Activated T-helper 9 cell treated with anti-CD3 and anti-CD28 coated beads, Interleukin-2, amount 50 U/mL, for 16 hours (primary cell): ENCODE data around the gene BCL11B.
"Not testable (repeated sequence)": the region's sequence is repeated elsewhere in the genome, so short reads cannot be mapped to it uniquely, and the experiment has no call there.

Experiments used
- DNase-seq: peaks from one replicate; pipeline ENCODE4 v3.0.0-alpha.2; 2020; ENCODE audit warnings: low read depth

The BCL11B gene

DNA sequence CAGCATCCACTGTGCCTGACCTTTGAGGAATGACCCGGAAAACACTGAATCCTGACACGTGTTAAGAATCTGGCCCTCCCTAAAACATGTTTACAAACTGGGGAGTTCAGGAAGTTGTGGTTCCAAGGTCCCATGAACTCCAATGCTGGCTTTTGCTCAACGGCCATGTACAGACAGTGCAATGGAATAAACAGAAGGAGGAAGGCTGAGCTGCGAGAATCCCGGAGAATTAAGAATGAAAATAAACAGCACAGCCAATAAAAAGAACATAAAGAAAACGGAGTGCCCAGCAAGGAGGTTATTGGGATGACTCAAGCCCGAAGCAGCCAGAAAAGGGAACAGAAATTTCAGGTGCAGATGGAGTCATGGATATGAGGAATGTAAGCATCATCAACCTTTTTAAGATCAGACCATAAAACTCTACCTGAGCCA, 32.3 kb downstream of the BCL11B start:
- no peak for DNase-seq

- no peak for DNase-seq
Measured at GRCh38 chr14:99238216-99238615, 33.8 kb downstream of the BCL11B start.

DNA sequence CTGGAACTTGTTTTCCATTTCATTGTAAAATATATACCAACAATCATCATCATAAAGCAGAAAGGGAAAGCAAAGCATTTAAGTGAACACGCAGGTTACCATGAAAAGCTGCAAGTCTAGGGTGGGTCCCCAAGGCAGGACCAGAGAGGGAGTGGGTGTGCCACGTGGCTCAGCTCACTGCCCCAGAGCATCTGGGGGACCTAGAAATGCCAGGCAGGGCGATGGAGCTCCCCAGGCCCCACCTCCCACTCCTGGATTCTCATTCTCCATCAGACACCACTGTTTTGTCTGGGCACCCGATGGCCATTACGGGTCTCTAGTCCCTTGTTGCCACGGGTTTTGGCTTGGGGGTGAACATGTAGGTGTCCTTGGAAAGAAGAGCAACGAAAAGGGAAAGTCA, 34.7 kb downstream of the BCL11B start:
- DNase-seq = no peak

DNA sequence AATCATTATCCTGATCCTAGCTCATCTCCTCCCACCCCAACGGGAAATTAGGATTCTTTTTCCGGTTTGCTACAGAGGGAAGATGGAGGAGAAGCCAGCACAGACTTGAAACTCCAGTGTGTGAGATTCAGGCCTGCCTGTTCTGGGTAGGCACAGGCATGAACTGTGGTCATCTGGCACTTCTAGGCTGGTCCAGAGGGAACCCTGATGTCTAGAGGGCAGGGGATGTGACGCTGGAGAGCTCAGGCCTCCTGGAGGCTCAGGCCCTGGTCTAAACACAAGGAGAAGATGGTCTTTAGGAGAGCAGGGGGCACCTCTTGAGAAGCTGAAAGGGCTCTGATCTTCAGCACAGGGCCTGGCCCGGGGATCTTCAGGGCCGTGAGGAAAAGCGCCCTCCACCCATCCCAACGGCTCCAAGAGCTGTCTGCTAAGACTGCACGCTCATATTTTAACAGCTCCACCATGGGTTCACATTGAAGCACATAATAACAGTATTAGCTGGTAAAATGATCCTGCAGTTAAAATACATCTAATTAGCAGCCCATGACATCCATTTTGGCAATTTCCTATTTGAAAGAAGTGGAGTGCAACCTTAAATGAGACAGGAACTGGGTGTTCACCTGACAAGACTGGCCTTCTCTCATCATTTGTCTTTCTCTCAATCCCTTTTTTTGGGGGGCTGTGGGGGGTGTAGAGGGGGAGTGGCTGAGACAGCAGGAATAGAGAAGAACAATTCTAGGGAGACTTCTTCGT, 35.4 kb downstream of the BCL11B start:
- DNase-seq = no peak

DNA sequence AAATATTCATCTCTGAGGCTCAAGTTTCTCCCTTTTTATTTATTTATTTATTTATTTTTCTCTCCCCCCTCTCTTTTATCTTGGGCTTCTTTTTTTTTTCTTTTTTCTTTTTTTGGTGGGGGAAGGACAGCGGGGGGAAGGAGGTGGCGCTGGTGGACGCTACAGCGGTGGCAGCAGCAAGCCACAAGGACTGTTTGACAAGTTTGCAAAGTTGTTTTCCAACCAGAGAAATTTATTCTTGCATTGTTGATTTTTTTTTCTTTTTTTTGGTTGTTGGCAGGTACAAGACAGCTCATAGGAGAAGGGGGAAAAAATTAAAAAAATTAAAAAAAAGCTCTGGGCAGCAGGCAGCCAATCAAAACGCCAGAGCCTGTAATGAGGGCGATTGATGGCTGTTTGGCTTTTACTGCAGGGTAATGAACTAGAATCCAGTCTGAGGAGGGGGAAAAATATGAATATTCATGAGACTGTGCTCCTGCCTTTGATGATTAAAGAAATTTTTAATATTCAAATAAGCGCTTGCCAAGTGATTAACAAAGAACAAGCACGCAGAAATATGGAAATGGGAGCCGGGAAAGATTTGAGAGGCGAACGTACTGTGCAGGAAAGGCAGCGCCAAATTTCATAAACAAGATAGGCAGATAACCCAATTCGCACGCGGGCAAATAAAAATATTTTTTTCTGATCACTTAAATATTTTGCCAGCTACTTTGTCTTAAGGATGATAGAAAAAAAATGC, 36.2 kb downstream of the BCL11B start:
- DNase-seq = no peak

GRCh38 chr14:99234961-99235571, 36.9 kb downstream of the BCL11B start:
- DNase-seq = peak; percentile 73

GRCh38 chr14:99234355-99234754, 37.6 kb downstream of the BCL11B start:
- DNase-seq = no peak

GRCh38 chr14:99233222-99234035, 38.6 kb downstream of the BCL11B start:
- DNase-seq = no peak

GRCh38 chr14:99232714-99233214, 39.2 kb downstream of the BCL11B start:
- no peak for DNase-seq

DNA sequence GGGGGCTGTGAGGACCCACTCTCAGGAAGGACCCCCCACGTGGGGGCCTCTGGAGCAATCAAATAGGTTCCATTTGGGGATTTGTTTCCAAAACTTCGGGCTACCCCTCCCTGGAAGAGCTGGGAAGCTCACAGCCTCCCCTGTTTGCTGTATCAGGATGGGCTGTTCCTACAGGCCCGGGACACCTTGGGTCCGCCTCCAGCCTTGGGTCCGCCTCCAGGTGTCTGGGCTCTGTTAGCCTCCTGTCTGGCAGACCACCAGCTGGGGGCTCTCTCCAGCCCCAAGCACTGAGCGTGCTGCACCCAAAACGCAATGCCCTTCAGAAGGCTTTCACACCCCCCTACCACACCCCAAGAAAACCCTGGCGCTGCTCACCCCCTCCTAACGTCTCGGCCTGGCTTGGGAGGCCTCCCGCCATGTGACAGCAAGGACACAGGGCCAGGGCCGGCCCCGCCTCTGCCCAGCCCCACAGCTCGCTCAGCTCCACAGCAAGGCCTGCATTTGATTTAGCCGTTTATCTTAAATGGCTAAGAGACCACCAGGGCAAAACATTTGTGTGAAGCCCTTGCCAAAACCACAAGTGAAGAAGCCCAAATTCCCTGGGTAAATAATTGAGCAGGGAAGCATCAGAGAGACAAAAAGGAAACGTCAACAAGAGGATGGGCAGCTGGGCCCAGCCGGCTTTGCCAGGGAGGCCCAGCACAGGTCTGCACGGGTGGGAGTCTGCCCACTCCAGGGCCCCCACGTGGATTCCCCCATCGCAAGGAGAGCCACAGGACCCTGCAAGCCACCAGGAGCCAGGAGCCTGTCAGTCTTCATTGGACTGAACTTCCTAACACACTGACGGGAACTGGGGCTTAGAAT, 39.9 kb downstream of the BCL11B start:
- DNase-seq = no peak

- DNase-seq = no peak
Measured at GRCh38 chr14:99231161-99231849, 40.7 kb downstream of the BCL11B start.

GRCh38 chr14:99230208-99231151, 41.5 kb downstream of the BCL11B start:
- peak; percentile 75 for DNase-seq

GRCh38 chr14:99229654-99230207, 42.3 kb downstream of the BCL11B start:
- DNase-seq = no peak

DNA sequence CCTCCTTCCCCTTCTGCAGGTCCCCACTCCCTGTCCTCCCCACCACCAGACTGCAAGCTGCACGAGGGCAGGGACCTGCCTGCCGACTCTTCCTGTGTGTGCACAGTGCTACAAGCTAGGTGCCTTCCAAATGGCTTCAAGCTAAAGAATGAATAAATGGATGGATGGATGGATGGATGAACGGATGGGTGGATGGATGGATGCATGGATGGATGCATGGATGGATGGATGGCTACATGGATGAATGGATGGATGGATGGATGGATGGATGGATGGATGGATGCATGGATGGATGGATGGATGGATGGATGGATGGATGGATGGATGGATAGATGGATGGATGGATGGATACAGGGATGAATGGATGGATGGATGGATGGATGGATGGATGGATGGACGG, 43.2 kb downstream of the BCL11B start:
- not testable (repeated sequence) for DNase-seq

DNA sequence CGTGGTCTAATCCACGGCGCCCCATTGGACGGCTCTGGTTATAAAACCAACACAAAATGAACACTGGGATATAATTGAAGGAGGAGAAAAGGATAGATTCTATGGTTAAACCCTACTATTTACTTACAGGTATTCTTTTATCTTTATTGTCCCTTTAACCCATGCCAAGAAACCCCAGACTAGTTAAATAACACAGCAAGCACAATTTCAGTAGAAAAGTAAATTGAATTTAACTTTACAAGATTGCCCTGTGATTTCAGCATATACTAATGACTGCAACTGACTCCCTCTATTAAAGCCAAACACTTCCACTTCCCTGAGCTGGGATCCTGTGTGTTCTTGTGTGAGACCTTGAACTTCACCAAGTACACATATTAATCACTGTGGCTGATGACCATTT, 45.3 kb downstream of the BCL11B start:
- no peak for DNase-seq

GRCh38 chr14:99225436-99226203, 46.4 kb downstream of the BCL11B start:
- DNase-seq = no peak

DNA sequence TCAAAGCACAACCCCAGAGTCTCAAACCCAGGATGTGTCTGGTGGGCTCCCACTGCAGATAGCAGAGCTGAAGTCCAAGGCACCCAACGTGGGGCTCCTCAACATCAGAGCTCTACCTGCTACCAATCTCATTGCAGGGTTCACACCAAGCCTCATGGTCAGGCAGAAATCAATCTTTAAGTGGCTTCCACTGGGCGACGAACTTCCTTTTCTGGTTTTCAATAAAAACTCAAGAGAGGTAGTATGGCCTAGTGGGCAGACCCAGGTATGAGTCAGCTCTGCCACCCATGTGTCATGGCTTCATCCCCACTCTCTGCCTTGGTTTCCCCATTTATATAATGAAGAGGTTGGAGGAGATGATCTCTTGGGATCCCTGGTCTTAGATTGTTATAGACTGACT, 47.0 kb downstream of the BCL11B start:
- DNase-seq = no peak
